NCI-H2107 treated with DMSO at 0.1 percent for 48 hours (cell line): ENCODE data around the gene TRPM8.

ENCODE experiments used
- DNase-seq: peaks from one replicate; lab custom pipeline; 2025; ENCODE audit not compliant: unreplicated experiment; lab: John Stamatoyannopoulos, UW

TRPM8 gene

GRCh38 chr2:233972941-233973575 lies 55.9 kb downstream of the TRPM8 start:
- DNase-seq = no peak

DNA sequence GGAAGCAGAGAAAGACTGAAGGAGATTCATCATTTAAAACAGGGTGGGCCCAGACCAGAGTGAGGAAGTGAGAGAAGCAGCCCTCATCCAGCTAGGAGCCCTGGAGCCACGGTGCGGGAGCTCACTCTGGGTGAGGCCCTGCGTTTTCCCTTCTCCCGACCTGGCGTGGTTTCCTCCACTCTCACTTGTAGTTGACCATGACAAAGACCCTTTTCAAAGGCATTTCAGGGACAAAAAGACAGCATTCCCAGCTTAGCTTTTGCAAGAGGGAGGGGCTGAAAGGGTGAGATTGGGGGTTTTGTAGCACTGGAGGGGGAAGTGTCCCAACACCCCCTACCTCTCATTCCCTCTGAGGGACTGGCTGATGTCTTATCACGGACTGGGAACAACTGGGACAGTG lies 56.6 kb downstream of the TRPM8 start:
- DNase-seq = no peak

GRCh38 chr2:233974530-233975071 lies 57.4 kb downstream of the TRPM8 start:
- no peak for DNase-seq

GRCh38 chr2:233976087-233976486 lies 58.9 kb downstream of the TRPM8 start:
- no peak for DNase-seq

- DNase-seq = peak; percentile 67
Measured at GRCh38 chr2:233976690-233977294, 59.6 kb downstream of the TRPM8 start.

DNA sequence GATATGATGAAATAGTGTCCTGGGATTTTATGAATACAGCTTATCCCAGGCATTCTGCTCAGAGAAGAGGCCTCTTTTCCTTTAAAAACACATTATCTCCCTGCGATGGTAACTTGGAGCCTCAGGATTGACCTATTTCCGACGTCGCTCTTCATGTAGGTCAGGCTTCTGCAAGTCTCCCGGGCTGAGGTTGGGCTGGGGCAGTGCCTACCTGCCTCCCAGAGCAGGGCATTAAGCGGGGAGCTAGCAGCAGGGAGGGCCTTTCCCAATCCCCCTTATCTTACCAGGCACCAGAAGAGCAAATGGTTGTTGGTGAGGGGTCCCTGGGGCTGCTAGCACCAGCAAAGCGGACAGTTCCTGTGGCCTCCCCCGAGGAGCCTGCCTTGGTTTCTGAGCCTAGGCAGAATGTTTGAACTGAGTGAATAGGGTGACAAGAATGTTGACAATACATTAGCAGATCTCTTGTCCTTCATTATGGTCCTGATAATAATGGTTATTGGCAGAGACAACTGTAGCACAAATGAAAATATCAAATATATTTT lies 60.2 kb downstream of the TRPM8 start:
- DNase-seq = no peak

GRCh38 chr2:233979748-233980147 lies 62.6 kb downstream of the TRPM8 start:
- DNase-seq = no peak

DNA sequence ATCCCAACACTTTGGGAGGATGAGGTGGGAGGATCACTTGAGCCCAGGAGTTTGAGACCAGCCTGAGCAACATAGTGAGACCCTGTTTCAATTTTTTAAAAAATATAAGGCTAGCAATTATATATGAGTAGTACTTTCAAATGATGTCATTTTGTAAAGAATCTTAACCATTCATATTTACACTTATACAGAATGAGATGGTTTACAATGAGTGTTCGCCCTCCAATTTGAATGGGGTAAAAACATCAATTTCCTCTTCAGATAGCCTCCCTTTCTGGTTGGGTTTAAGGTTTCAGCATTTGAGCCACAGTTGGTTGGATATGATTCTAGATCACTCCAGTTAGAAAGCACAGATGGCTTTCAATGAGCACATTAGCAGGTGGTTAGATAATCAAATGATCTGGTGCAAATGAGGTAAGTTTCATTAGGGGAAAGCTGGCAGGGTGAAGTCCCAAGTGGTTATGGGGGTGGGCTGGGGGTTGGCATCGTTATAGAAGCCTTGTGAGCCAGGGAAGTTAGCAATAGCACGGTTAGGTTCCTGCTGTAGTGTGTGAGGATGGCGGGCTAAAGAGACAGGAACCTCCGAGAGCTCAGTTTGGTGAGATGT lies 63.9 kb downstream of the TRPM8 start:
- DNase-seq = peak; percentile 87

DNA sequence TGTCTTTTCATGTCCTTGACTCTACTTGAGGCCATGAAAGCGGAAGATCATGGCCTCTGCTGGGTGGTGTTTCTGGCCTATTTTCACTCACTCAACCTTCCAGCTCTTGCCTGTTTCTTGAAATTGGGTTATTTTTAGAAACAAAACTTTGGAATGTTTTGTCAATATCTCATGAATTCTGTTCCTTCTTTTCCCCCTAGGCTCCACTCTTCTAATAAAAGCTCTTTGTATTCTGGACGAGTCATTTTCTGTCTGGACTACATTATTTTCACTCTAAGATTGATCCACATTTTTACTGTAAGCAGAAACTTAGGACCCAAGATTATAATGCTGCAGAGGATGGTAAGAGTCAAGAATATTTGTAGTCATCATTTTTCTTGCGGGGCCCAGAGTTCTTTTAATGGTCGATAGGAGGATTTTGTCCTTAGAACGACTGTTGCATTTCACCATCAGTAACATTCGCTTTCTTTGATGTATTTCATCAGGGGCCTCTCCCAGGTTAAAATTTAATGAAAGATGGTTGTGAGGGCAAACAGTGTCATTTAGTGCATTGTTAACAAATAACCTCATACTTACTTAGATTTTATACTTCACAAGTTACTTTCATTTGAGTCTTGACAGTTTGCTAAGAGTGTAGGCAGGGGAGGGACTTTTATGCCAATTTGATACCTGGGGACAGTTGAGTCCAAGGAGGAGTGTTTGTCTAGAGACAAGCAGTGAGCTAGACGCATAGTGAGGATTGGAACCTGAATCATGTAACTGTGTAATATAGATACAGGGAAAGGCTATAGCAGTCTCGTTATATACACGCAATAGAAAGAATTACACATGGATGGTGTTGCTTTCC lies 64.6 kb downstream of the TRPM8 start:
- no peak for DNase-seq

DNA sequence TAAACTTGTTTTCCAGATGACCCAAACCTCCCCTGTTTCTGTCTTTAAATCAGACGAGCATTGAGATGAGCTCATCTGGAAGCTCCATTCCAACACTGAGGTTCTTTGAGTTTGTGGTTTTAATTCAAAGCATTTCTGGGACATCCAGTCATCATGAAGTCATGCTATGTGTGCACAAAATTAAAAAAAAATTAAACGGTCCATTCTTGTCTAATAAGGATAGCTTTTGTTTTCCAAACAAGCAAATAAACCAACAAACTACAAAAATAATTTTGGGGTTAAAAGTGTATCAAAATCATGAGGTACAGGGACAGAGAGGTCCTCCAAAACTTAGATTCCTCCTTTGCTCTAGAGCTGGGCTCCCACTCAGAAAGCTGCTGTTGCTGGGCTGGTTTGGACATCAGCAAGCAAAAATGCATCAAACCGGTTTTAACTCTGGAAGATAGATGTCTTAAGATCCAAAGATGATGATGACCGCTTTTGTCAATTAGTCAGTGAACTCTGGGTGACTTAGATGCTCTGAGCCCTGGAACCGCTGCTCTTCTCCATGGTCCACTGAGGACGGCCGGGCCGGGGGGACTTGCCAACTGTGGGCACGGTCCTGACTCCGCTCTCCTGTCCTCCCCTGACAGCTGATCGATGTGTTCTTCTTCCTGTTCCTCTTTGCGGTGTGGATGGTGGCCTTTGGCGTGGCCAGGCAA lies 65.4 kb downstream of the TRPM8 start:
- no peak for DNase-seq

- DNase-seq = no peak
Measured at GRCh38 chr2:233983445-233983844, 66.3 kb downstream of the TRPM8 start.

- DNase-seq = no peak
Measured at GRCh38 chr2:233988581-233988980, 71.4 kb downstream of the TRPM8 start.

GRCh38 chr2:233989221-233989858 lies 72.2 kb downstream of the TRPM8 start:
- peak; percentile 58 for DNase-seq

GRCh38 chr2:233990261-233990798 lies 73.2 kb downstream of the TRPM8 start:
- DNase-seq = no peak

- no peak for DNase-seq
Measured at GRCh38 chr2:233991196-233991595, 74.0 kb downstream of the TRPM8 start.

- DNase-seq = no peak
Measured at GRCh38 chr2:233992513-233993217, 75.5 kb downstream of the TRPM8 start.

DNA sequence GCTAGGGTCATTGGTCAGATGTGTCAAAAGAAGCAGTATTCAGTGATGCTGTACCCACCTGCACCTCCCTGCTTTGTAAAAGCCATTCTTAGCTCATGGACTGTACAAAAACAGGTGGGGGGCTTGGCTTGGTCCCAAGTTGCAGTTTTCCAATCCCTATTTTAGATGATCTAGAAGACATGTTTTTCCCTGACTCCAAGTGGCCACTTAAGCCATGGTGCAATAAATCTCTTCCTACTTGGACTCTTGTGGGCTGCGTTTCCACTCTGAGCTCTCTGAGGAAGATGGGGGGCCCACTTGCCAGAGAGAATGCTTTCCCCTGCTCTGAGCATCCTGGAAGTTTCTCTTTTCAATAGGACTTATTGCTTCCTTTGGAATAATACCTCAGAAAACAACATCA lies 76.3 kb downstream of the TRPM8 start:
- DNase-seq = no peak

DNA sequence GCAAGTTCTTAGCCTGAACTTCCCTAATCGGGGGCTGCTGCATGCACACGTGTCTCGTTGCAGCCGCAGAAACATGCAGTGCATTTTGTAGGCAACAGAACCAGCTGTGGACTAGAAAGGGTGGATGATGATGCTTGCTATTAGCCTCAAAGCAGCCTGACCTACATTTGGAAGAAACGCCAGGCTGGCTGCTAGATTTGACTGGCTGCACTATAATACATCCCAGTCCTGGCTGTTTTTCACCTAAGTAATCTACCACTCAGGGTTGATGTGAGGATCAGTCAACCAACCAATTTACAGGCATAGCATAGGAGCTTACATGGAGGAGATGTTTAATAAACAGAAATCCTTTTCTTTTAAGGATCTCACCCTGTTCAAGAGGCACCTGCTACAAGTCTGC lies 77.0 kb downstream of the TRPM8 start:
- no peak for DNase-seq

GRCh38 chr2:233996000-233996399 lies 78.8 kb downstream of the TRPM8 start:
- no peak for DNase-seq
